ENCODE data around the gene PDE4D. TPM values are rescaled to one million over a fixed set of nuclear protein-coding genes. Genes with fewer than 3 reads are reported as not detected.

Gene PDE4D
- total RNA-seq, 4 donors from 2014 or later: 14.7 to 36.3 (median 24.7) TPM

DNA sequence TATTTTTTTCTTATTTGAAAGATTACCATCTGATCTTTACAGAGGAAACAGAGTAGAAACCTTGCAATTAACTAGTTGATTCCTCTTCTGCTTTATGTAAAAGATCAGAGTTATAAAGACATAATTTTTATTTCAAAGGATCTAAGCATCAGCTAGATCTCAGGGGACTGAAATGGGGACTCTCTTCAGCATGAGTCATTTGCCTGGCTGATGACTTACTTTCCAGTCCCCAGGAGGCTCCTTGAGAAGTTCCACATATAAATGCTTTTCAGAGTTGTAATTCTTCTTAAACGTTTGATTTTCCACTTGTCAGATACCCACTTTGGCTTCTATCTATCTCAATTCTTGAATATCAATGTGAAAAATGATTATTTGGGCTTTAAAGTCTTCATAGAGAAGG, 921.2 kb downstream of the PDE4D start:
- intact Hi-C loops (cut with DNase I): no loop called here
- WGBS, 2 donors: 26 to 34% methylated on average over 1 of the region's 1 CpG
- no peak for DNase-seq
- TF ChIP-seq POLR2A (IDR thresholded peaks at IDR 0.05): no peak
- TF ChIP-seq CTCF (IDR thresholded peaks at IDR 0.05): no peak
- Histone ChIP-seq H3K36me3 (peaks cover 15 to 25% of the 10 kb centered on the region in 2 donors), H3K9me3 (no peaks in the 10 kb centered on the region), H3K27me3 (no peaks in the 10 kb centered on the region), H3K4me1 (no peaks in the 10 kb centered on the region), H3K27ac (no peak overlapping the region), H3K4me3 (replicated peaks in 1 of 3) (no peak overlapping the region)

DNA sequence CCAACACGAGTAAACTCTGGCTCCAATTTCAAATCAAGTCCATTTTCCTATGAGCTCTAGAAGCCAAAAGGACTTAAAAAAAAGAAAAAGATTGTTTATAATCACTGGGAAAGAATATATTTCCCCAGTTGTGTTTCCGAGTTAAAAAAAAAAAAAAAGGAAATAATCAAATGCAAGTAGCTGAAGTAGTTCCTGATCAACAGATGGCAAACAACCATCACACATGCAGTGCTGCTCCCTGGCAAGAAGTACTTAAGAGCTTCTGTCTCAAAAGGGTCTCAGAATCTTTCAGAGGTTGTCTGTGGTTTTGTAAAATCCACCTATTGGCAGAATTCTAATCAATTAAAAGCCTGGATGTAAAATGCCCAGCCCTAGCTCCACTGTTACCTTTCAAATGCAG, 922.8 kb downstream of the PDE4D start:
- H3K36me3 ChIP-seq: peaks cover 15 to 16% of the 10 kb centered on the region in 2 donors
- no peaks in the 10 kb centered on the region for H3K4me1 ChIP-seq
- no peak overlapping the region for H3K4me3 ChIP-seq (replicated peaks in 1 of 3)
- H3K27me3 ChIP-seq: no peaks in the 10 kb centered on the region
- TF ChIP-seq POLR2A (IDR thresholded peaks at IDR 0.05): no peak
- TF ChIP-seq CTCF (IDR thresholded peaks at IDR 0.05): no peak
- H3K9me3 ChIP-seq: no peaks in the 10 kb centered on the region
- intact Hi-C loops (cut with DNase I): no loop called here
- H3K27ac ChIP-seq: no peak overlapping the region
- 60 to 62% methylated on average over 2 of the region's 2 CpGs for WGBS, 2 donors
- no peak for DNase-seq

DNA sequence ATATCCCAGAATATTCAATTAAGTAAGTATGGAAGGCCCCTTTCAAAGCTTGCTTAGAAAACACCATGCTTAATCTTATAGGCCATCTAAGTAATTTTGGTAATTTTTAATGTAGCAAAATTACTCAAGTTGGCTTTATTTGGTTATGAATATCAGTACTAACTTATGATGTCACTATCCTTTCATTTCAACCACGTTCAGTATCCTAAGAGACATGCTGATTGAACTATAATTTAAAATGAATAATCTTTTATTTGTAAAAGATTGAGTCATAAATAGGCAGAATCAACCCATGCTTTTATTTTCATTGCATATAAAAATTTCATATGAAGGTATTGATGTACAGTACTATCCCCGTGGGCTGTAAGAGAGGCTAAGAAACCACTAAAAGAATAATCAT, 923.7 kb downstream of the PDE4D start:
- H3K27me3 ChIP-seq: no peaks in the 10 kb centered on the region
- no peak for DNase-seq
- H3K27ac ChIP-seq: no peak overlapping the region
- H3K4me3 ChIP-seq (replicated peaks in 1 of 3): no peak overlapping the region
- peaks cover 7 to 8% of the 10 kb centered on the region in 2 donors for H3K36me3 ChIP-seq
- TF ChIP-seq CTCF (IDR thresholded peaks at IDR 0.05): no peak
- TF ChIP-seq POLR2A (IDR thresholded peaks at IDR 0.05): no peak
- WGBS, 2 donors: 88 to 96% methylated on average over 2 of the region's 2 CpGs
- no peaks in the 10 kb centered on the region for H3K9me3 ChIP-seq
- intact Hi-C loops (cut with DNase I): no loop called here
- H3K4me1 ChIP-seq: no peaks in the 10 kb centered on the region

DNA sequence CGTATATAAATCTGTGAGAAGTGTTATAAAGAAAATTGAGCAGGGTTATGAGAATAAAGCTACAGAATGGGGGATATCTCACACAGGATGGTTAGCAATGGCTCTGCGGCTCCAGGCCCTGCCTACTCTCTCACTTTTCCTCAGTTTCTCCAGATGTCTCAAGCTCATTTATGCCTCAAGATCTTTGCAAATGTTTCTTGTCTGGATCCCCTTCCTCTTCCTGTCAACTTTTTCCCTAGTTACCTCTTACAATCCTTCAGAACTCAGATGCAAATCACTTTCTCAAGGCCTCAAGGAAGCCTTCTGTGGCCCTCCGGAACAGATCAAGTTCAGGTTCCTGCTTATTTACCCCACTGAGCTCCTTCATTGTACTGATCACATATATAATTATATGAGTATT, 924.3 kb downstream of the PDE4D start:
- Histone ChIP-seq H3K27me3 (no peaks in the 10 kb centered on the region), H3K27ac (no peak overlapping the region), H3K4me1 (no peaks in the 10 kb centered on the region), H3K4me3 (replicated peaks in 1 of 3) (no peak overlapping the region), H3K9me3 (no peaks in the 10 kb centered on the region), H3K36me3 (peaks cover 2 to 4% of the 10 kb centered on the region in 2 donors)
- intact Hi-C loops (cut with DNase I): no loop called here
- 92 to 94% methylated on average over 3 of the region's 3 CpGs for WGBS, 2 donors
- no peak for TF ChIP-seq POLR2A (IDR thresholded peaks at IDR 0.05)
- DNase-seq: no peak

DNA sequence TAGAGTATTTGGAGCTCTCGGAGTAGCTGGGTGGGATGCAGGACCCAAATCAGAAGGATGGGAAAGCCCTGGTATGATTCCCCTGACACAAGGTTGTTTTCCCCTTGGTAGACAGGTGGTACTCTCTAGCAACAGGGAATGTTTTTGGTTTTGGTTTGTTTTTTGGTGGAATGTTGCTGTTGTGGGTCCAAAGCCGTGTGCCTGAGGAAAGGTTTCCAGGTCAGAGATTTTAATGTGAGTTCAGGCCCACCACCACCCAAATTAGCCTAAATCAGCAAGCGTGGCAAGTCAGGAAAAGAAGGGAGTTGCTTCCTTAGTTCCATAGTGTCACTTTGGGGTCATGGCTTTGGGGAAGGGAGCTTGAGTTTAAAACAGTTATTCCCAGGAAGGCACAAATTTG, 925.2 kb downstream of the PDE4D start:
- DNase-seq: no peak
- no peak overlapping the region for H3K4me3 ChIP-seq (replicated peaks in 1 of 3)
- no peaks in the 10 kb centered on the region for H3K9me3 ChIP-seq
- no peaks in the 10 kb centered on the region for H3K4me1 ChIP-seq
- H3K27me3 ChIP-seq: no peaks in the 10 kb centered on the region
- H3K36me3 ChIP-seq: no peaks in the 10 kb centered on the region
- no peak for TF ChIP-seq POLR2A (IDR thresholded peaks at IDR 0.05)
- TF ChIP-seq CTCF (IDR thresholded peaks at IDR 0.05): no peak
- intact Hi-C loops (cut with DNase I): no loop called here
- no peak overlapping the region for H3K27ac ChIP-seq
- 85 to 87% methylated on average over 3 of the region's 3 CpGs for WGBS, 2 donors
